Left hindlimb (tissue), 1 donor: ENCODE results near the gene ALDH16A1.
"Not testable (repeated sequence)": the region's sequence is repeated elsewhere in the genome, so short reads cannot be mapped to it uniquely, and the experiment has no call there.

Source experiments
- DNase-seq: peaks from one replicate; pipeline ENCODE4 v3.0.0-alpha.2; 2018

ALDH16A1 gene

DNA sequence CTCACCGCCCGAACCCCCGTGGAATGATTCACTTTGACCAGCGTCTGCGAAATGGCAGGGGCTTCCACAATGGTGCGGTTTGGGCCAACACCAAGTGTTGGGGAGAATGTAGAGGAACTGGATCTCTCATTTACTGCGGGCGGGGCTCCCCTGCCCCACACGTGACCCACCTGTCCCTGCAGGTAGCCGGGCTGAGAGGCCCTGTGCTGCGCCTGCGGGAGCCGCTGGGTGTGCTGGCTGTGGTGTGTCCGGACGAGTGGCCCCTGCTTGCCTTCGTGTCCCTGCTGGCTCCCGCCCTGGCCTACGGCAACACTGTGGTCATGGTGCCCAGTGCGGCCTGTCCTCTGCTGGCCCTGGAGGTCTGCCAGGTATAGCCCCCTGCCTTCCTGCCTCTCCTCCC, 15.2 kb downstream of the ALDH16A1 start:
- peak; percentile 29 for DNase-seq

GRCh38 chr19:49468746-49469447, 15.9 kb downstream of the ALDH16A1 start:
- peak; percentile 81 for DNase-seq

GRCh38 chr19:49469828-49470614, 17.0 kb downstream of the ALDH16A1 start:
- peak; percentile 31 for DNase-seq

GRCh38 chr19:49470615-49470978, 17.6 kb downstream of the ALDH16A1 start:
- peak; percentile 19 for DNase-seq

DNA sequence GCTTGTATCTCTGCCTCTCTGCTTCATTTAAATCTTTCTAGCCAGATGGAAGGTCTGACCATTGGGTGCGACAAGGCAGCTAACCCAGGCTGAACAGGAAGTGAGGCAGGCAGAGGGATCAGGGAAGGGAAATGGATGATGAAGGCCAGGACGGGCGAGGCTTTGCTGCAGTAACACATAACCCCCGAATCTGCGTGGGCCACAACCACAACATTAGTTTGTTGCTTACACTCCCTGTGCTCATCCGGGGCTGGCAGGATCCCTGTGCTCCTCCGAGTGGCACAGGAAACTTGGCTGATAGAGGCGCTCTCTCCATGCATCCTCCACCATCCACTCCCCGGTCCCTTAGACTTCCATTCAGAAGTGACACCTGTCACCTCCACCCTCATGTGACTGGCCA, 19.9 kb downstream of the ALDH16A1 start:
- DNase-seq = peak; percentile 25

- DNase-seq = not testable (repeated sequence)
These were observed 20.5 kb downstream of the ALDH16A1 start for GRCh38 chr19:49473501-49473867.

- peak; percentile 80 for DNase-seq
These were observed 21.0 kb downstream of the ALDH16A1 start, which contains the start of gene FLT3LG for GRCh38 chr19:49473868-49474541. Gene FLT3LG (plus strand): TSS chr19:49474215. CDS start chr19:49474640, 425 bp downstream.

GRCh38 chr19:49474542-49474924, 21.5 kb downstream of the ALDH16A1 start:
- peak; percentile 27 for DNase-seq

GRCh38 chr19:49475191-49475917, 22.3 kb downstream of the ALDH16A1 start:
- peak; percentile 29 for DNase-seq

- DNase-seq = peak; percentile 66
These were observed 23.2 kb downstream of the ALDH16A1 start for GRCh38 chr19:49475995-49476880.

- no peak for DNase-seq
These were observed 27.1 kb downstream of the ALDH16A1 start for GRCh38 chr19:49479975-49480628.

DNA sequence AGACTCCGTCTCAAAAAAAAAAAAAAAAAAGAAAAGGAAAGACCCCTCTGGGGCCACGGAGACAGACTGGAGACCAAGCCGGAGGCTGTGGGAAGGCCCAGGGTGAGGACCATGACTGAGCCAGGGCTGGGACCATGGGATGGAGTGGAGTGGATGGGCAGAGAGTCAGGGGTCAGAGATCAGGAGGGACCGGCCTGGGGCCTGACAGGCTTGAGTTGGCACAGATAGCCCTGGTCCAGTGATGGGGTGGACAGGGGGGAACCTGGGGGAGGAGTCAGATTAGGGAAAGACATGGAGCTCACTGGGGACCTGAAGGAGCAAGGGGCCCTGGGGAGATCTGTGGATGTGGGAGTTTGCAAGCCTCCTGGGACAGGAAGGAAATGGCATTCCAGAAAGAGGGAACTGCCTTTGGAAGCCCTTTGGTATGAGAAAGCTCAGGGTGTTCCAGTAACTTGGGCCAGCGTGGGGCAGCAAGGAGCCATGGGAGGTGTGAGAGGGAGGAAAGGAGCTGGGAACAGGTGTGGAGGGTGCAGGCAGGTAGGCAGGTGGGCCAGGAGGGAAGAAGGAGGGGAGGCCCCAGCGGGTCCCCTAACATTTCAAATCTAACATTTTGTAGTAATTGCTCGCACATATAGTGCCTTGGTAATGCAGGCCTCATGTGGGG, 28.1 kb downstream of the ALDH16A1 start:
- DNase-seq = no peak

- no peak for DNase-seq
These were observed 33.2 kb downstream of the ALDH16A1 start for GRCh38 chr19:49486232-49486631.

DNA sequence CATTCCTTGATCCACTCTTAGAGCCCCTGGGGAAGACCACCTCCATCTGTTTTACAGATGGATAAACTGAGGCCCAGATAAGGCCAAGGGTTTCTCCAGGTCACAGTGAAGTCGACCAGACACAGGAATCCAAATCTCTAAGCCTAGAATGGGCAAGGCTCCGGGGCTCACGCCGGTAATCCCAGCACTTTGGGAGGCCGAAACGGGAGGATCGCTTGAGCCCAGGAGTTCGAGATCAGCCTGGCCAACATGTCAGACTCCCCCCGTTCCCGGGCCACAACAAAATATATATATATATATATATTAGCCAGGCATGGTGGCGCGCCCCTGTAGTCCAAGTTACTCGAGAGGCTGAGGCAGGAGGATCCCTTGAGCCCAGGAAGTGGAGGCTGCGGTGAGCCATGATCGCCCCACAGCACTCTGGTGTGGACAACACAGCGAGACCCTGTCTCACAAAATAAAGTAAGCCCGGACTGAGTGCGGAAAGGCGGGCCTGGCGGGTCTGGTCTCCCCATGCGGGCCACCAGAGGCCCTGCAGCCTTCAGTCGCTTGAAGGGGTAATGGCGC, 33.8 kb downstream of the ALDH16A1 start:
- no peak for DNase-seq

DNA sequence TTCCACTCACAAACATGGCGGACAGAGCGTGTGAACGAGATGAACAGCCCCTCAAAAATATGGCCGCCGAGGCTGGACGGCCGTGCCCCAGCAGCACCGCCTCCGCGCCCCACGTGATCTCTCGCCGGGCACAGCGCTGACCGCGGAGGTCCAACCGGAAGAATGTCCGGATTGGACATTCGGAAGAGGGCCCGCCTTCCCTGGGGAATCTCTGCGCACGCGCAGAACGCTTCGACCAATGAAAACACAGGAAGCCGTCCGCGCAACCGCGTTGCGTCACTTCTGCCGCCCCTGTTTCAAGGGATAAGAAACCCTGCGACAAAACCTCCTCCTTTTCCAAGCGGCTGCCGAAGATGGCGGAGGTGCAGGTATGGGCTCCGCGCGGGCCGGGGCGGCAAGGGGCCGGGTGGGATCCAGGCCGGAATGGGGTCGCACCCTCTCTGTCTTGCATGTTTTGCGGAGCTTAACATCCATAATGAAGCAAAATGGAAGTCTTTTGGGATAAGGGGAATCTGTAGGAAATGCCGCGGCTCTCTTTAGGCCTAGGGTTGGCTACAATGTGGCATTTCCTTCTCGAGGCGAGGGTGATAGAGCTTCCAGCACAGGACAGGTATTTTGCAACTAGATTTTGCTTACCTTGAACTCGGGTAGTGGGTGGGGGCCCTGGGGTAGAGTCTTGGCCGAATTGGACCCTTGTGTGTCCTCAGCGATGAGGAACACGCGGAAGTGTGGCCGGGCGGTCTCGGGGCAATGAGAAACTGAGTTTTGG, 34.4 kb downstream of the ALDH16A1 start, which contains the start of gene RPL13A:
TSS of gene RPL13A (plus strand) at position 332 of the 769 bp plus-strand sequence. CDS start at position 354, 22 bp downstream.
- peak; percentile 100 for DNase-seq

- no peak for DNase-seq
These were observed 35.2 kb downstream of the ALDH16A1 start for GRCh38 chr19:49488046-49488862.

DNA sequence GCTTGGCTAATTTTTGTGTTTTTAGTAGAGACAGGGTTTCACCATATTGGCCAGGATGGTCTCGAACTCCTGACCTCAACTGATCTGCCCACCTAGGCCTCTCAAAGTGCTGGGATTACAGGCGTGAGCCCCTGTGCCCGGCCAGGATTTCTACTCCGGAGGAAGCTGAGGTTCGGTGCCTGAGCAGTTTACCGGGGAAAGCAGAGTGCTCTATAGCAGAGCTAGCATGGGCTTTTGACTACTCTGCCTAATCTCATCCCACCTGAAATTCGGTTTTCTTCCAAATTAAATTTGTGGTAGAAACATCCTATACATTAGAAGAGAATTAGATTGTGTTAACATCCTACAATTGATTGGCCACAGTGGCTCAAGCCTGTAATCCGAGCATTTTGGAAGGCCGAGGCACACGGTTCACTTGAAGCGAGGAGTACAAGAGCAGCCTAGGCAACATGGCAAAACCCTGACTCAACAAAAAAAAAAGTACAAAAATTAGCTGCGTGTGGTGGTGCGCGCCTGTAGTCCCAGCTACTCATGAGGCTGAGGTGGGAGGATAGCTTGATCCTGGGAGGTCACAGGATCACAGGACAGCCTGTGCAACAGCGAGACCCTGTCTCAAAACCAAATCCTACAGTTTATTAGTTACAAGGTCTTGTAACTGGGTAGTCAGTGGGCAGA, 36.0 kb downstream of the ALDH16A1 start:
- DNase-seq = no peak

GRCh38 chr19:49489601-49490167, 36.7 kb downstream of the ALDH16A1 start:
- no peak for DNase-seq
